Femur (tissue), 1 donor: ENCODE data around the gene HMGN3.
"Not testable (repeated sequence)": the region's sequence is repeated elsewhere in the genome, so short reads cannot be mapped to it uniquely, and the experiment has no call there.

Source experiments
- DNase-seq: peaks from one replicate; pipeline ENCODE4 v3.0.0-alpha.2; 2017

Gene HMGN3

DNA sequence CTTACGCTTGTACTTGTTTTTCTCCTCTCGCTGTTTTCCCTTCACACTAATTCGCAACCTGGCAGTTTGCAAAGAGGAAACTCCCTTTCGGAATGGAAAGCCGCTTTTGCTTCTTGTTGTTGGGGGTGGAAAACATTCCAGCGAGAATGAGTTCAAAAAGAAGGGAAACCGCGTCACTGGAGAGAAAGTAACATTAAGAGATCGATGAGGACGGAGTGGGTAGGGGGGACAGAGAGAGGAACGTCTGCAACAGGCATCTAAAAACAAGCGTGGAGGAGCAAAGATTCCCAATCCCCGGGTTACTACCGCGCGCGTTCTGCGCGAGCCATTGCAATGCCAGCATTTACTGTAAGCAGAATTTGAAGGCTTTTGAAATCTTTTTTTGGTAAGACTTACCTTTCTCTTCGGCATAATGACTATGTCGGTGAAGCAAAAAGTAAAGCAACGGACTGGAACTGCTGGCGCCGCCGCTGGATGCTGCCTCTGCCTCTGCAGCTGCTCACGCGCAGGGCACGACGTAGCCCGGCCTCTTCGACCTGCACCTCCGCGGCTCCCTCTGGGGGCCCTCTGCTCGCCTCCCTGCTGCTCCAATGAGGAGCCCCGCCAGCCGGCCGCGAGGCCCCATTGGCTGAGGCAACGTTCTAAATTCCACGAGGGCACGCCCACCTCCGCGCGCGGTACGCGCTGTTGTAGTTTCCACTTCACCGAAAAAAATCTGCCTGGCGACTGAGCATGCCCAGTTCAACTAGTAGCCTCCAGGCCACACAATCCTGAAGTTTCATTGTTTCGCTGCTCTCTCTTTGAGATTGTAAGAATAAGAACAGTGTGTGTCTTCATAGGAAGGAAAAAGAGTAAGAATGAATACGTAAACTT lies at the start of gene HMGN3:
Gene HMGN3 (minus strand): TSS at position 533 of the 873 bp plus-strand sequence.
- peak; percentile 96 for DNase-seq

DNA sequence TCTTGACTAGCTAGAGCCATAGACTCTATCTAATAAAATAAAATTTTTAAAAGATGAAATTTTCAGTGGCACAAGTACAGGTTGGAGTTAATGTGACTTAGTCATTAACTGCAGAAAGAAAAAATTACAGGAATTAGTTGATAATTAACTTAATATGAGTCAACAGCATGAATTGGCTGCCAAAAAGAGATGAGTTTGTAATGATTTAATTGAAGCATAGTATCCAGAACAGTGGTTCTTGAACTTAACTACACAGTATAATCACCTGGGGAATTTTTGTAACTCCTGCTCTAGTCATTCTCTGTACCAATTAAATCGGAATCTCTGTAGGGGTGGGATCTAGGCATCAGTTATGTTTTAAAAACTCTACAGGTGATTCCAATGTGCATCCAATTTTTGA lies 46.3 kb upstream of the HMGN3 start:
- DNase-seq: no peak

DNA sequence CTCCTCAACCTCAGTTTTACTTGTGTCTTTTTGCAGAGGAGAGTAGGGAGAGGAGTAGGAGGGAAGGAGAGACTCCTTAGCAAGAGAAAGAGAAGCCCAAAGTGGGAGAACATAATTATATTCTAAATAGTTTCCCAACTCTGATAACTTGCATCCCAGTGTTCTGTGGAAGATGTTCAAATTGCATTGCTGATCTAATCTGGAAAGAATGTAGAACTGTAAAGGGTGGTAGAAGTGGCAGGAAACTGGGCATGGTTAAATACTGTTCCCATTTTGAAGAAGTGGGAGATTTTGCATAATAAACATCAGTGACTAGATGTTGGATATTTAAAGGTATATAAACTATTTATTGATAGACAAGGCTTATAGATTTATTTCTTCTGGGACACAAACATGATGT lies 42.6 kb upstream of the HMGN3 start:
- no peak for DNase-seq

DNA sequence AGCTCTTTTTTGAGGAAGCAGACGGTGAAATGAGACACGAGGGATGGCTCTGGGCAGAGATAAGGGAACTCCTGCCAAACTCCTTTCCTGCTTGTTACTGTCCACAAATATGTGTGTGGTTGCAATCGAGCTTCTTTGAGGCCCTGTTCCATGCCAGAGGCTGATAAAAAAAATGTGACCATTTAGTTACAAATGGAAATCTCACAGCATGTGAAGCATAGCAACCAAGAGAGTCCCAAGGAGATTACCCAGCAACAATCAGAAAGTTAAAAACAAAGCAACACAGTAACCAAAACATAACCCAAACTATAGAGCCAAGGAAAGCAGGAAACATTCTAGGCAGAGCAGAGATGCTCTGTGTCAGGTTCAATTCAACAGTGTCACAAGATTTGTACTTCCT lies 35.4 kb upstream of the HMGN3 start:
- DNase-seq: peak; percentile 53

DNA sequence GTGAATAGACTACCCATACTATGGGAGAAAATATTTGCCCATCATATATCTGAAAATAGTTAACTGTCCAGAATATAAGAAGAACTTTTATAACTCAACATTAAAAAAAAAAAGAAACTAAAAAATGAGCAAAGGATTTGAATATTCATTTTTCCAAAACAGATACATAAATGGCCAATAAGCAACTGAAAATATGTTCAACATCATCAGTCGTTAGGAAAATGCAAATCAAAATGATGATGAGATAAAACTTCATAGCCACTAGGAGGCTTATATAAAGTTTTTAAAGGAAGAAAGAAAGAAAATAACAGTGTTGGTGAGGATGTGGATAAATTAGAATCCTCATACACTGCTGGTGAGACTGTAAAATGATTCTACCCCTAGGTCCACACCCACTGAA lies 32.6 kb upstream of the HMGN3 start:
- DNase-seq: no peak

DNA sequence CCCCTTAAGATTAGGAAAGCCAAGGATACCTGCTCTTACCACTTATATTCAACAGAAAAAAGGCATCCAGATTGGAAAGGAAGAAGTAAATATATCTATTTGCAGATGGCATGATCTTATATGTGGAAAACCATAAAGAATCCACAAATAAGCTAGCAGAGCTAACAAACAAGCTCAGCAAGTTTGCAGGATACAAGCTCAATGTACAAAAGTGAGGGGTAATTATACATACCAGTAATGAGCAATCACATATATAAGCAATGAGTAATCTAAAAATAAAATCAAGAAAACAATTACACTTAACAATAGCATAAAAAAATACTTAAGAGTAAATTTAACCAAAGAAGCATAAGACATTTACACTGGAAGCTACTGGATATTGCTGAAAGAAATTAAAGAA lies 31.6 kb upstream of the HMGN3 start:
- DNase-seq: no peak

DNA sequence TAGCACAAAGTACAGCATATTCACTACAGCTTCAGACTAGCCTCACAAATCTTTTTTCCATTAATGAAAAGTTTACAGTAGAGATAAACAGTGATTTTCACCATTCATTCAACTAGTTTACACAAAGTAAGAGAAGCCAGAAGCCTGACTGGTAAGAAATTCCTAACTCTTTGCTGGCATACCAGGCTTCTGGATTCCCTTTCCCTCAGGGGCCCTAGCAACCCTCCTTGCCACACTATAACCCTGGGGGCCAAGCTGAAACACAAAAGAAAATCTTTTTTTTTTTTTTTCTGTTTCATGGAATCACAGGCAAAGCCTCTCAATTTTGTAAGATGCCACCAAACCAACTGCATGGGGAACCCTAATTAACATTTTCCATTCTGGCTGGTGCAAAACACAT lies 28.9 kb upstream of the HMGN3 start:
- DNase-seq: no peak

DNA sequence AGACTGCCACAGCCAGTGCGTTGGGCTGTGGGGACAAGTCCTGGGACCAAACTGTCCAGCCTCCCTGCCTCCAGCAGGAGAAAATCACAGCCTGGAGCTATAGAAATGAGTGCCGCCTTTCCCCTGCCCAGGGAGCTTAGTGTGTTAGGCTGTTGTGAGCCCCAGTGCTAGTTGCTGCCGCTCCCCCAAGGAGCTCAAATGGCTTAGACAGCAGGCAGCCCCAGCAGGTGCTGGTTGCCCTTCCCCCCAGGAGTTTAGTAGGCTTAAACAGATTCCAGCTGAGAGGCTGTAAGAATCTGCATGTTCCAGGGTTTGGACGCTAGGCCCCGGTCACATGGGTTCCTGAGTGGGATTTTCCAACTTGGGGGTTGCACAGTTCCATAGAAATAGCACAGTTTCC lies 27.2 kb upstream of the HMGN3 start:
- DNase-seq: no peak

DNA sequence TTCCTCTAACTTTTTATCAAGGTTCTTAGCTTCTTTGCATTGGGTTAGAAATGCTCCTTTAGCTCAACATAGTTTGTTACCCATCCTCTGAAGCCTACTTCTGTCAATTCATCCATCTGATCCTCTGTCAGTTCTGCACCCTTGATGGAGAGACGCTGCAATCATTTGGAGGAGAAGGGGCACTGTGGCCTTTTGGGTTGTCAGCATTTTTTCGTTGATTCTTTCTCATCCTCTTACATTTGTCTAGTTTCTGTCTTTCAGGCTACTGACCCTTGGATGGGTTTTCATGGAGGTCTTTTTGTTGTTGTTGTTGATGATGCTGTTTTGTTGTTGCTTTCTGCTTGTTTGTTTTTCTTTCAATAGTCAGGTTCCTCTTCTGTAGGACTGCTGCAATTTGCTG lies 26.3 kb upstream of the HMGN3 start:
- DNase-seq: no peak

DNA sequence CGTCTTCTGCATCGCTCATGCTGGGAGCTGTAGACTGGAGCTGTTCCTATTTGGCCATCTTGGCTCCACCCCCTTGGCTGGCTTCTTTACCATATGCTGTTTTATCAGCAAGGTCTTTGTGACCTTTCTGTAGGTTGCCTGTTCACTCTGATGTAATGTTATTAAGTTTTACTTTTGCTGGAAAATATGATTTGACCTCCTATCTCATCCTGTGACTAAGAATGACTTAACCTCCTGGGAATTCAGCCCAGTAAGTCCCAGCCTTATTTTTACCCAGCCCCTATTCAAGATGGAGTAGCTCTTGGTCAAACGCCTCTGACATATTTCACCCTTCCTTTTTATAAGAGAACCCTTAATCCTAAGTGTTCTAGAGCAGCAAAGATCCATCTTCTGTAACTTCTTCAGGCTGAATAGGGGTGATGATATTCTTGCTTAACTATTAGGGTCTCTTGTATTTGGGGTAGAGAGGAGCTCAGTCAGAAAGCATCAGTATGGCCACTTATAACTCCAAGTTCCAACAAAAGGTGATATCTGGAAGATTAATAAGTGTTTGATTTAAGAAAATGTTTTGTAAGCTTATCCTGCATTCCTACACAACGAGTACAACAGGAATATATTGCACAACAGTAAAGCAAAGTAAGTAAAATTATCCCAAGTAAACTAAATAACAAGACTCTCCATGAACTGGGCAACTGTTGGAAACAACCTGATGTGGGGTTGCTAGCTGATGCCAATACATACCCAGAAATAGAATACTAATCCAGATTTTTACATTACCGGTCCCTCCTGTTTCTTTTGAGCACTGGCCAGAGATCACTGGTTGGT lies 23.1 kb upstream of the HMGN3 start:
- no peak for DNase-seq

DNA sequence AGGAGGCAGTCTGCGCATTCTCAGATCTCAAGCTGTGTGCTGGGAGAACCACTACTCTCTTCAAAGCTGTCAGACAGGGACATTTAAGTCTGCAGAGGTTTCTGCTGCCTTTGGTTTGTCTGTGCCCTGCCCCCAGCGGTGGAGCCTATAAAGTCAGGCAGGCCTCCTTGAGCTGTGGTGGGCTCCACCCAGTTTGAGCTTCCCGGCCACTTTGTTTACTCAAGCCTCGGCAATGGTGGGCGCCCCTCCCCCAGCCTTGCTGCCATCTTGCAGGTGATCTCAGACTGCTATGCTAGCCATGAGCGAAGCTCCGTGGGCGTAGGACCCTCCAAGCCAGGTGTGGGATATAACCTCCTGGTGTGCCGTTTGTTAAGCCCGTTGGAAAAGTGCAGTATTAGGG lies 22.3 kb upstream of the HMGN3 start:
- DNase-seq: not testable (repeated sequence)

DNA sequence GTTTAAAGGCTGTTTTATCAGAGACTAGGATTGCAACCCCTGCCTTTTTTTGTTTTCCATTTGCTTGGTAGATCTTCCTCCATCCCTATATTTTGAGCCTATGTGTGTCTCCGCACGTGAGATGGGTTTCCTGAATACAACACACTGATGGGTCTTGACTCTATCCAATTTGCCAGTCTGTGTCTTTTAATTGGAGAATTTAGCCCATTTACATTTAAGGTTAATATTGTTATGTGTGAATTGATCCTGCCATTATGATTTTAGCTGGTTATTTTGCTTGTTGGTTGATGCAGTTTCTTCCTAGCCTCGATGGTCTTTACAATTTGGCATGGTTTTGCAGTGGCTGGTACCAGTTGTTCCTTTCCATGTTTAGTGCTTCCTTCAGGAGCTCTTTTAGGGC lies 20.6 kb upstream of the HMGN3 start:
- not testable (repeated sequence) for DNase-seq

DNA sequence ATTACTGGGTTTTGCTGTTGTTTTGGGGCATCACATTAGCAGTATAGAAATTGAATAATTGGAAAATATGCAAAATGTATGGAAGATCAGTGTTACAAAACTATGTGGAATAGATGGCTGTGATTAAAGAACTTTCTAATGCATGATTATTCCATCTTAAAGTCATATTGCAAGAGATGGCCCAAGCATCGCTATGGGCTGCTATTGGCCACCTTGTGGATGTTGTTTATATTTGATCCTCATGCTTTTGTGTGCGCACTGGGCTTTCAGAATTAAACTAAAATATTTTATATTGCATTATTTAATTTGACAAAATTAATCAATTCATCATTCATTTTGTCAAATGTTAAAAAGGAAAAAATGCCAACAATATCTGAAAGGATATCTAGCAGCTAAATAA lies 16.1 kb upstream of the HMGN3 start:
- no peak for DNase-seq

DNA sequence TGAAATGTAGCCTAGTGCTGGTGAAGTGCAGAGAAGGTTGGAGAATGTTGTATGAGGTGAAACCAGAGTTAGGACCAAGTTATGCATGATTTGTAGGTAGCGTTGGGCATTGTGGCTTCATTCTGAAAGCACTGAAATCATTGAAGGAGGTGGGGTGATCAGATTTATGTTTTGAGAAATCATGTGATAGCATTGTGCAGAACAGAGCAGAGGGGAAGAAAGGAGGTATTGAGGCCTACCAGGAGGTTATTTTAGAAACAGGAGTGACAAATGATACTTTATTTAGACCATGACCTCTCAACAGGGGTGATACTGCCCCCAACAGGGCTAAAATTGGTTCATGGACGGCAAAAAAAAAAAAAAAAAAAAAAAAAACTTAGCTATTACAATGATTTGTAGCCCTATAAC lies 15.6 kb upstream of the HMGN3 start:
- no peak for DNase-seq

DNA sequence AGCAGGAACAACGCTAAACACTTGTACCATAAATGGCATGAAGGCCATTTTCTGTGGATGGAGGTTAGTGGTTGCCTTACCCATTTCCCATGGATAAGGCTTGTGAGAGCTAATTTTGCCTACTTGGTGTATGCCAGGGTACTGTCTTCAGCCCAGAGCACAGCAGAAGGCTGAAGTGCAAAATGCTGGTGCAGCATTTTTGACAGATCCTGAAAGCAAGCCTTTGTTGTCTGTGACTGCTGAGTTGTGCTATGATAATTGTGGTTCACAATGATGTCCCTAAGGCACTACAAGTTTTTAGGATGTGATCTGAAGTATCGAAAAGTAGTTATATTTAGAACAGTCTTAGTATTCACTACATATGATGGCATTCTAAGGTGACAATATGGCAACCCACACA lies 14.7 kb upstream of the HMGN3 start:
- DNase-seq: no peak

DNA sequence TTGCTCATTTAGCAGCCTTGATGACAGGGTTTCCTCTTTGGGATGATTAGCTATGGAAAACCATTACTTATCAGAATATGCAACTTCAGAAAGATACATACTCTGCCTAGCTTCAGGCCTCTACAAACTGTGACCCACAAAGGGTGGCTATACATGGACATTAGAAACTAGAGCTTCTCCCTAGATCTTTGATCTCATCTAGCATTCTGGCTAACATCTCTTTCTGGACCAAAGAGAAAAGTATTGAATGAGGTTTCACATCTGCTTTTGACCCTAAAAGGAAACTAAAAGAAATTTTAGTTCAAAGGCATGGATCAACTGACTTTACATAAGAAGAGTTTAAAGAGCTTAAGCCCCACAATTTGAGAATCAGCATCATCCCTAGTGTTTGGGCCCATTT lies 12.4 kb upstream of the HMGN3 start:
- no peak for DNase-seq

DNA sequence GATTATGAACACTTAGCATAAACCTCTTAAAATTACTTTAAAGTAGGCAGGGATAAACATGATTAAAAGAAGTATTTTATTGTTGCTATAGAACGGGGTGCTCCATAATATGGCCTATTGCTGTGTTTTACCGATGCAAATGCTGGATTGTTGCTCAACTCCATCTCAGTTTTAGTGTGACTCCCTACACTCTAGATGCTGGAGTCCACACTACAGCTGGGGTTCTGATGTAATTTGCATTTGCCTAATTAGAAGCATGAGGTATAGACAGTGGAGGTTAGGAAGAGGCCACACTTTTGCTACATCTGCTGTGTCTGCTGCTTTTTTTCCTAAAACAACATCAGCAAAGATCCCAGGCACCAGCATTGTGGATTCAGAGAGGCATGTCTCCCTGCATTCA lies 6.7 kb upstream of the HMGN3 start:
- no peak for DNase-seq

DNA sequence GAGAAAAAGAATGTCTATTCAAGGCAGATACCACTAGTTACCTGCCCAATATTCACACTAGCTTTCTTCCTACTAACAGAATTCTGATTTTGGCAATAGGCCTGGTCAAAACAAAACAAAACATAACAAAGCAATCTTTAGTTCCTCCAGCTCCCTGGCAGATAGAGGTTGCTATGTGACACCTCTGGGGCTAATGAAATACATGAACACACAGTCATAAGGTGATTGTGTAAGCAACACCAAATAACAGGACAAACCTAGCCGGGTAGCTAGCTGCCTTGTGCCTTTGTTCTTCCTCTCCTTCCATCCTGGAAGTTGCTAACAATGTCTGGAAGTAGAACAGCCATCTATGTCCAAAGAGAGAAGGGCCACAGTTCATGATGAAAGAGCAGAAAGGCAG lies 6.0 kb upstream of the HMGN3 start:
- DNase-seq: no peak

DNA sequence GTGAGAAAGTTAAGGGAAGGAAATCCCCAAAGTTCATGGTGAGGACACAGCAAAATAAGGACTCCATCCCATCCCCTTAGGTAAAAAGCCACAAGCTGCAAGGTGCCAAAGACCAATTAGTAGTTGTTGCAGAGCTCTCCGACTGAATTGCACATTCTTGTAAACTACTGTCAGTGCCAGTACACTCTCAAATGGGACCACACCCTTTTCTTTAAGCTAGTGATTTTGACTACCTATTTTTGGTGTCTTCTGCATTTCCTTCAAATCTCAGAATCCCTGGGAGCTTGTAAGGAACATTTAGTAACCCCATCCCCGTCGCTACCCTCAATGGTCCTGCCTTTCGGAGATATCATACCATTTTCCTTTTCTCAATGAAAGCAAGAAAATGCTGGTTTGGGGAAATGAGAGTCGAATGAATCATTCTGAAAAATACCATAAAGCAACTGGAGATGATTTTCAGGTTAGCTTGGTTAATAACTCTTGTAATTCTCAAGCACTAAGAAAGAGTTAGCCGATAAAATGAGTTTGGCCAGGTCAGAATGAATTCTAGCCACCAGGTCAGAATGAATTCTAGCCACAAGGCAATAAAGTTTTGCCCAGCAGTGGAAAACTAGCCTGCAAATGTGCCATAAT lies 5.2 kb upstream of the HMGN3 start:
- DNase-seq: no peak

DNA sequence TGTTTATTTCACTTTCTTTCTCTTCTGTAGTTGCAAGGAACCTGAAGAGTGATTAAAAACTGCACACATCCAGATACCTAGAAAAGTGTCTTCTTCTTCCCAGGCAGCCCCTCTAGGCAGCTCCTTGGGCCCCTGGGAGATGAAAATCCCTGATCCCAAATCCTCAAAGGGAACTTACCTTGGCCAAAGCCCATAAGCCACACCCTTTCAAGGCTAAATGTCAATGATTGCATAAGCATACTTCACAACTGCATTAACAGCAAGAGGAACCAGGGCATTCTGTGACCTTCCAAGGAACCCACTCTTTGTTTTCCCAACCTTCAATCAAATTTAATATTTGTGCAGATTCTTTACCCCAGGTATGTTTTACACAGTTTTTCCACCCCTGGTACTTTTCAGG lies 4.4 kb upstream of the HMGN3 start:
- no peak for DNase-seq

DNA sequence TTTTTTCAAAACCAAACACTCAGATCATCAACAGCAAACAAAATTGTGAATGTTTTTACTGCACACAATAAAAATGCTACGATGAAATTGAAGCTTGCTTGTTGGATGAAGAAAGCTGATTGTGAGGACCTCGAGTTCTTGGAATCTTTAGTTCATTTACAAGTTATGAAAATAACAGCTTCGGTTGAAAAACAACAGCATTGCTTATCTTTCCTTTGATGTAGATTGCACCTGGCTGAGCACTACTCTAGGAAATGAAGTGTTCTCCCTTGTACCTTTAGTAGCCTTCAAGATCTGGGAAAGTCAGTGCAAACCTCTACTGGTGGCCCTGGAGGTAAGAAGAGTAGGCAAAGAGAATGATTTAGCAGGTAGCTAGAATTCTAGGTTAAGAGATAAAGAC lies 2.2 kb upstream of the HMGN3 start:
- DNase-seq: no peak

DNA sequence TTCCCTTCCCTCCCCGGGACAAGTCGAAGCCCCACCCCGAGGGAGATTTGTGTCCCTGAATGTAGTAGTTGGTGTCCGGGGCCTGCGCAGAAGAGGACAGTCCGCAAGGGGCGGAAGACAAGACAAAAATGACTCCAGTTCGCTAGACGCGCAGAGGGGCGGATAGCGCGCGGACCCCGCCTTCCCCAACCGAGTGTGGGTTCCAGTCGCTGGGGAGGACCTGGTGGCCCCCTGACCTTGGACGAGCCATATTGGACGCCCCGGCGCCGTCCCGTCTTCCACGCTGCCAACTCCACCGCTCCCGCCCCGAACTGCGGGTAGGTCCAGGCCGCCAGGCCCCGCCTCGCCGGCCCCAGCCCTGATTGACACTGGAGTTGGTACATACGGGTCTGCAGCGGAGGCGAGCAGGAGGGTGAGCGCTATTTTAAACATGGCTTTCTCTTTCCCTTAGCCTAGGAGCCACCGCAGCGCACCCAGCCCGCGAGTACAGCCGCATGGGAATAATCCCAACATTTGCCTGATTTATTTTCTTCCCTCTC lies 802 bp downstream of the HMGN3 start:
- peak; percentile 93 for DNase-seq

DNA sequence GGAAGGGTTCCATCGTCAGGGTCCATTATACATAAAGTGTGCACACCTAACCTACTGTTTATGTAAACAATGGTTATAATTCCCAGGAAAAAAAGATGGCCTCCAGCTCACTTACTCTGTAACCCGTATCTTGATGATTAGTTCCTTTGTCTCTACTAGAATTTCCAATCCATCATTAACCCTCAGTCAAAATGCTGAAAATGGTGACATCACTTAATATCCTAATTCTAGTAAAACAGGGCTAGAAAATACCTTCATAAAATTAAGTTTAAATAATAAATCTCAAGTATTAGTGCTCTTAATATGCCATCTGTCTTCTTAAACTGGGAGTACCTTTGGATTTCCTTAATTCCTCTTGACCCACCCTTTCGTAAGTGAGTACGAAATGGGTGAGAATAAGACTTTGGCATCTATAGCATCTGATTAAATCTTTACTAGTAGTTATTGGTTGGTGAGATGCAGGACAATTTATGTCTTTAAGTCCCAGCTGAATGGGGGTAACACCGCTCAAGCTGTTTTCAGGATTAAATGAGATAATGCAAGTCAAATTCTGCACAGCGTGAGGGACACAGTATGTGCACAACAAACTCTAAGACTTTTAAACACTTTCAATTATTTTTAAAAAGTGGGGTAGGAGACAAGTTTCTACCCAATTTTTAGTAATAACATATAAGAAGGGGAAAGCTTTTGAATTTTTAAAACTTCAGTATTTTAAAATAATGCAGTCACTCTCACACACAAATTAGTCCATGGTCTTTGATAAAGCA lies 1.6 kb downstream of the HMGN3 start:
- DNase-seq: no peak
